ENCODE data around the gene SMIM10. TPM values are rescaled to one million over a fixed set of nuclear protein-coding genes. Genes with fewer than 3 reads are reported as not detected.

The SMIM10 gene
- total RNA-seq, 1 experiment from 2014 or later: not detected

DNA sequence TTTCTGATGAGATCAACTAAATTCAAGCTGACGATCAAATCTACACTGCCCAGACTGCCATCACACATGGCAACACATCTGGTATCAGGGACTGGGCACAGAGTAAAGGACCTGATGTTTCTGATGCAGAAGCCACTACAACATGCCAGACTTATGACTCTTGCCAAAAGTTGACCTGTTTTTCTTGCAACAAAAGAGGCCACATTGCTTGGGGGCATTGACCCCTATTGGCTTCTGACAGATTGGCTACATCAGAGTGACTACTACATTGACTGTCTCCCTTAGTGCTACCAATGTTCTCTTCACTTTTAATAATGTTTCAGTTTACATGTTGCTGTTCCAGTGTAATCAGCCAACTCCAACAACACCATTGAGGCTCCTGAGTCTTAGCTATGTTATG is 15.3 kb upstream of the SMIM10 start:
- RAD21 ChIA-PET (ENCODE audit: low non-redundant PET in 1 of 2, low total read pairs in 2 of 2, uncharacterized antibody in 2 of 2, unreplicated experiment in 2 of 2): no interaction called here

GRCh38 chrX:134981910-134982309 is 8.9 kb upstream of the SMIM10 start:
- no peaks in the 10 kb centered on the region for H3K4me1 ChIP-seq (ENCODE audit: control insufficient read depth in 1 of 2, insufficient read depth in 2 of 2, low read length in 2 of 2)
- H2AFZ ChIP-seq (ENCODE audit: low read depth, low read length, poor library complexity, severe bottlenecking): no peak overlapping the region
- no peak for DNase-seq (ENCODE audit: low read depth, low spot score)
- ChIA-PET CTCF (no interaction called here), POLR2A (no interaction called here), RAD21 (ENCODE audit: low non-redundant PET in 1 of 2, low total read pairs in 2 of 2, uncharacterized antibody in 2 of 2, unreplicated experiment in 2 of 2) (no interaction called here)
- H3K4me3 ChIP-seq (replicated peaks in 1 of 2; ENCODE audit: low read depth in 1 of 2, low read length in 2 of 2): no peak overlapping the region
- H3K9me3 ChIP-seq (ENCODE audit: control insufficient read depth in 1 of 2, insufficient read depth in 1 of 2, low read depth in 1 of 2, low read length in 2 of 2): no peaks in the 10 kb centered on the region
- no peaks in the 10 kb centered on the region for H3K9me2 ChIP-seq (ENCODE audit: insufficient read depth)
- H3K9ac ChIP-seq (ENCODE audit: low read length): no peak overlapping the region
- H3K4me2 ChIP-seq (ENCODE audit: low read length): no peak overlapping the region
- intact Hi-C loops (cut with micrococcal nuclease): no loop called here
- H3K36me3 ChIP-seq (ENCODE audit: control insufficient read depth in 1 of 2, insufficient read depth in 2 of 2, low read length in 2 of 2): no peaks in the 10 kb centered on the region
- ATAC-seq: no peak
- H4K20me1 ChIP-seq (ENCODE audit: insufficient read depth): no peaks in the 10 kb centered on the region
- no peak overlapping the region for H3K27ac ChIP-seq (ENCODE audit: low read depth, low read length)
- H3K79me2 ChIP-seq (ENCODE audit: insufficient read depth, low read length): no peaks in the 10 kb centered on the region
- H3K27me3 ChIP-seq (ENCODE audit: insufficient read depth, low read length): no peaks in the 10 kb centered on the region
- BruUV-seq (replicated peaks): no TSS peak
- TF ChIP-seq ZFX (IDR thresholded peaks at IDR 0.05): no peak
- TF ChIP-seq, protein P1, sequence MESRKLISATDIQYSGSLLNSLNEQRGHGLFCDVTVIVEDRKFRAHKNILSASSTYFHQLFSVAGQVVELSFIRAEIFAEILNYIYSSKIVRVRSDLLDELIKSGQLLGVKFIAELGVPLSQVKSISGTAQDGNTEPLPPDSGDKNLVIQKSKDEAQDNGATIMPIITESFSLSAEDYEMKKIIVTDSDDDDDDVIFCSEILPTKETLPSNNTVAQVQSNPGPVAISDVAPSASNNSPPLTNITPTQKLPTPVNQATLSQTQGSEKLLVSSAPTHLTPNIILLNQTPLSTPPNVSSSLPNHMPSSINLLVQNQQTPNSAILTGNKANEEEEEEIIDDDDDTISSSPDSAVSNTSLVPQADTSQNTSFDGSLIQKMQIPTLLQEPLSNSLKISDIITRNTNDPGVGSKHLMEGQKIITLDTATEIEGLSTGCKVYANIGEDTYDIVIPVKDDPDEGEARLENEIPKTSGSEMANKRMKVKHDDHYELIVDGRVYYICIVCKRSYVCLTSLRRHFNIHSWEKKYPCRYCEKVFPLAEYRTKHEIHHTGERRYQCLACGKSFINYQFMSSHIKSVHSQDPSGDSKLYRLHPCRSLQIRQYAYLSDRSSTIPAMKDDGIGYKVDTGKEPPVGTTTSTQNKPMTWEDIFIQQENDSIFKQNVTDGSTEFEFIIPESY (IDR thresholded peaks at IDR 0.05; ENCODE audit: extremely low read depth, insufficient replicate concordance, low read length): no peak
- TF ChIP-seq POLR2AphosphoS5 (IDR thresholded peaks at IDR 0.05; ENCODE audit: low read depth, low read length): no peak
- no peak for TF ChIP-seq JUND (IDR thresholded peaks at IDR 0.05)
- TF ChIP-seq CEBPB (IDR thresholded peaks at IDR 0.05; ENCODE audit: low read depth): no peak
- no peak for TF ChIP-seq SIN3A (IDR thresholded peaks at IDR 0.05; ENCODE audit: low read depth)
- TF ChIP-seq FOSL1 (IDR thresholded peaks at IDR 0.05; ENCODE audit: low read depth): no peak
- TF ChIP-seq ZNF274 (IDR thresholded peaks at IDR 0.05; ENCODE audit: low read depth, low read length): no peak
- no peak for TF ChIP-seq ATF3 (IDR thresholded peaks at IDR 0.05)
- no peak for TF ChIP-seq MAX (IDR thresholded peaks at IDR 0.05)
- TF ChIP-seq ELF1 (IDR thresholded peaks at IDR 0.05; ENCODE audit: borderline replicate concordance, low read depth): no peak
- no peak for TF ChIP-seq EZH2phosphoT487 (IDR thresholded peaks at IDR 0.05; ENCODE audit: borderline replicate concordance)
- no peak for TF ChIP-seq TCF7L2 (IDR thresholded peaks at IDR 0.05; ENCODE audit: borderline replicate concordance, extremely low read depth, insufficient read depth, insufficient read length)
- no peak for TF ChIP-seq SRF (IDR thresholded peaks at IDR 0.05; ENCODE audit: low read depth)

More for the DNA sequence above, 15.3 kb upstream of the SMIM10 start:
- intact Hi-C loops (cut with micrococcal nuclease): no loop called here
- Histone ChIP-seq H3K79me2 (ENCODE audit: insufficient read depth, low read length) (no peaks in the 10 kb centered on the region), H3K9ac (ENCODE audit: low read length) (no peak overlapping the region), H3K9me2 (ENCODE audit: insufficient read depth) (no peaks in the 10 kb centered on the region), H2AFZ (ENCODE audit: low read depth, low read length, poor library complexity, severe bottlenecking) (no peak overlapping the region), H3K27ac (ENCODE audit: low read depth, low read length) (no peak overlapping the region), H3K4me1 (ENCODE audit: control insufficient read depth in 1 of 2, insufficient read depth in 2 of 2, low read length in 2 of 2) (no peaks in the 10 kb centered on the region), H3K9me3 (ENCODE audit: control insufficient read depth in 1 of 2, insufficient read depth in 1 of 2, low read depth in 1 of 2, low read length in 2 of 2) (no peaks in the 10 kb centered on the region), H3K4me3 (replicated peaks in 1 of 2; ENCODE audit: low read depth in 1 of 2, low read length in 2 of 2) (no peak overlapping the region), H3K36me3 (ENCODE audit: control insufficient read depth in 1 of 2, insufficient read depth in 2 of 2, low read length in 2 of 2) (no peaks in the 10 kb centered on the region), H3K4me2 (ENCODE audit: low read length) (no peak overlapping the region), H4K20me1 (ENCODE audit: insufficient read depth) (no peaks in the 10 kb centered on the region), H3K27me3 (ENCODE audit: insufficient read depth, low read length) (no peaks in the 10 kb centered on the region)
- ChIA-PET CTCF (no interaction called here), POLR2A (no interaction called here)
- no peak for TF ChIP-seq ELF1 (IDR thresholded peaks at IDR 0.05; ENCODE audit: borderline replicate concordance, low read depth)
- TF ChIP-seq EZH2phosphoT487 (IDR thresholded peaks at IDR 0.05; ENCODE audit: borderline replicate concordance): no peak
- no peak for TF ChIP-seq YY1 (IDR thresholded peaks at IDR 0.05; ENCODE audit: extremely low read depth, insufficient replicate concordance, low read depth, low read length)
- no peak for TF ChIP-seq MAX (IDR thresholded peaks at IDR 0.05)
- no peak for TF ChIP-seq POLR2A (IDR thresholded peaks at IDR 0.05; ENCODE audit: borderline replicate concordance, extremely low read depth, insufficient read depth, insufficient read length)
- TF ChIP-seq ZFX (IDR thresholded peaks at IDR 0.05): no peak
- TF ChIP-seq ATF3 (IDR thresholded peaks at IDR 0.05): no peak
- no peak for DNase-seq (ENCODE audit: low read depth, low spot score)
- ATAC-seq: no peak
- BruUV-seq (replicated peaks): no TSS peak
